K562 (cell line): ENCODE data around the gene CTSL. TPM values are rescaled to one million over a fixed set of nuclear protein-coding genes. Genes with fewer than 3 reads are reported as not detected.

Experiments
- ASH1L ChIP-seq: fragments of 450-650 bp; IDR thresholded peaks from 2 replicates; pipeline ENCODE4 v1.6.1; 2018; ENCODE audit warnings: borderline replicate concordance, mild to moderate bottlenecking, low read depth; ENCODE audit not compliant: partially characterized antibody
- ATF6 ChIP-seq: sonication (generic); formaldehyde crosslinking; IDR thresholded peaks from 2 replicates; pipeline ENCODE4 v1.4.0; 2020; ENCODE audit warnings: mild to moderate bottlenecking, missing genetic modification reagents
- CBFA2T2 ChIP-seq: fragments of 450-650 bp; conservative IDR thresholded peaks from 2 replicates; pipeline ENCODE4 v1.6.1; 2017; ENCODE audit warnings: mild to moderate bottlenecking
- HEY1 ChIP-seq: fragments of 250-450 bp; sonication (Bioruptor Pico); IDR thresholded peaks from 2 replicates; pipeline ENCODE4 v1.5.0; 2020; ENCODE audit warnings: mild to moderate bottlenecking, moderate library complexity, borderline replicate concordance
- HMG20B ChIP-seq: fragments of 250-450 bp; sonication (Bioruptor Pico); IDR thresholded peaks from 2 replicates; pipeline ENCODE4 v1.5.0; 2021; ENCODE audit warnings: mild to moderate bottlenecking
- KAT8 ChIP-seq: fragments of 450-650 bp; IDR thresholded peaks from 2 replicates; pipeline ENCODE4 v1.6.1; 2016; ENCODE audit warnings: low read depth, mild to moderate bottlenecking
- MCM2 ChIP-seq: fragments of 450-650 bp; IDR thresholded peaks from 2 replicates; pipeline ENCODE4 v1.6.1; 2017; ENCODE audit warnings: low read depth, mild to moderate bottlenecking
- MLX ChIP-seq, 2 experiments: fragments of 450-650 bp in 1 of 2; sonication (generic) in 1 of 2; formaldehyde crosslinking; conservative IDR thresholded peaks; 2 replicates each; pipeline versions ENCODE4 v1.4.0 to v1.8.1; 2020 to 2022; ENCODE audit warnings: mild to moderate bottlenecking in 1 of 2, missing genetic modification reagents in 1 of 2
- POLR2AphosphoS2 ChIP-seq: IDR thresholded peaks from 2 replicates; pipeline ENCODE4 v1.6.1; 2012; ENCODE audit warnings: low read length, improper control_type of control experiment
- RBM14 ChIP-seq: fragments of 200-400 bp; formaldehyde crosslinking; IDR thresholded peaks from 2 replicates; pipeline ENCODE4 v1.6.1; 2018; ENCODE audit warnings: low read depth, mild to moderate bottlenecking, low read length, moderate library complexity, borderline replicate concordance; ENCODE audit not compliant: insufficient read depth
- SAFB2 ChIP-seq: fragments of 200-400 bp; formaldehyde crosslinking; IDR thresholded peaks from 2 replicates; pipeline ENCODE4 v1.6.1; 2018; ENCODE audit warnings: borderline replicate concordance, low read length, low read depth, moderate library complexity; ENCODE audit not compliant: severe bottlenecking
- SETDB1 ChIP-seq: IDR thresholded peaks from one replicate; pipeline ENCODE4 v1.6.1; 2012; ENCODE audit warnings: low read length, control low read depth, inconsistent platforms
- THRAP3 ChIP-seq: fragments of 450-650 bp; IDR thresholded peaks from 2 replicates; pipeline ENCODE4 v1.6.1; 2016; ENCODE audit warnings: mild to moderate bottlenecking, inconsistent platforms, borderline replicate concordance
- ZFX ChIP-seq: sonication (generic); formaldehyde crosslinking; IDR thresholded peaks from 2 replicates; pipeline ENCODE4 v1.8.0; 2022; ENCODE audit warnings: mild to moderate bottlenecking, missing genetic modification reagents, moderate library complexity
- ZKSCAN1 ChIP-seq: fragments of 150-350 bp; IDR thresholded peaks from 2 replicates; pipeline ENCODE4 v1.6.1; 2016; ENCODE audit warnings: low read depth, low read length
- ZNF124 ChIP-seq: sonication (generic); formaldehyde crosslinking; IDR thresholded peaks from 2 replicates; pipeline ENCODE4 v1.8.1; 2022; ENCODE audit warnings: missing genetic modification reagents
- ZNF165 ChIP-seq: fragments of 250-450 bp; sonication (Bioruptor Pico); IDR thresholded peaks from 2 replicates; pipeline ENCODE4 v1.4.0; 2020; ENCODE audit warnings: borderline replicate concordance
- ZNF311 ChIP-seq: fragments of 250-450 bp; sonication (Bioruptor Pico); IDR thresholded peaks from 2 replicates; pipeline ENCODE4 v1.4.0; 2020; ENCODE audit warnings: mild to moderate bottlenecking, moderate library complexity
- ZNF444 ChIP-seq: fragments of 250-450 bp; sonication (Bioruptor Pico); IDR thresholded peaks from 2 replicates; pipeline ENCODE4 v1.4.0; 2020; ENCODE audit warnings: mild to moderate bottlenecking, moderate library complexity
- ZNF586 ChIP-seq: fragments of 450-650 bp; formaldehyde crosslinking; conservative IDR thresholded peaks from 2 replicates; pipeline ENCODE4 v1.4.0; 2020; ENCODE audit warnings: mild to moderate bottlenecking, moderate library complexity
- ZNF668 ChIP-seq: fragments of 250-450 bp; sonication (Bioruptor Pico); IDR thresholded peaks from 2 replicates; pipeline ENCODE4 v1.8.0; 2022; ENCODE audit warnings: mild to moderate bottlenecking, inconsistent platforms
- polyA plus RNA-seq, 8 experiments: library from polyadenylated mRNA; depleted of rRNA in 4 of 8; stranded (reverse) in 5 of 8; unstranded in 3 of 8; fragments of >200 nt; fragmentation: Nextera tagmentation in 2 of 8; fragmentation: Illumina TruSeq in 1 of 8; extraction: Ambion mirVana in 2 of 8; extraction: Trizol in 1 of 8; gene quantifications; 2 replicates each; pipeline versions ENCODE4 v1.2.1 to v1.2.3, GENCODE V29; 2011 to 2014; ENCODE audit warnings: inconsistent platforms in 1 of 8, missing spikeins in 1 of 8
- total RNA-seq, 7 experiments: library from RNA; depleted of rRNA in 6 of 7; stranded (reverse); fragments of >200 nt in 6 of 7; fragmentation: Illumina TruSeq in 2 of 7; extraction: Trizol in 2 of 7; gene quantifications; 2 replicates each; pipeline versions ENCODE4 v1.2.1 to v1.2.3, GENCODE V29; 2011 to 2021; ENCODE audit warnings: low replicate concordance in 1 of 7
- TF ChIP-seq, protein P1 (sequence below): sonication (generic); formaldehyde crosslinking; IDR thresholded peaks from 2 replicates; pipeline ENCODE4 v1.8.0; 2022; ENCODE audit warnings: missing genetic modification reagents, mild to moderate bottlenecking, borderline replicate concordance
- TF ChIP-seq, protein P2 (sequence below): sonication (generic); formaldehyde crosslinking; IDR thresholded peaks from 2 replicates; pipeline ENCODE4 v1.8.1; 2023; ENCODE audit warnings: mild to moderate bottlenecking, missing genetic modification reagents

CTSL gene
- total and polyA plus RNA-seq, 9 of the 15 experiments (the other 6 are each of a cell fraction or from before 2014, with no cell fraction given), result 55.9 to 165 (median 93.7) TPM

- TF ChIP-seq RBM14, result no peak
- TF ChIP-seq SETDB1, result no peak
- TF ChIP-seq ZFX, result no peak
- TF ChIP-seq MCM2, result no peak
- no peak for TF ChIP-seq HMG20B (CRISPR knock-in tag)
- no peak for TF ChIP-seq ZNF311 (CRISPR knock-in tag)
- TF ChIP-seq ATF6 (CRISPR knock-in tag), result no peak
- no peak for TF ChIP-seq ZNF444 (CRISPR knock-in tag)
- no peak for TF ChIP-seq HEY1 (CRISPR knock-in tag)
- no peak for TF ChIP-seq ZNF165 (CRISPR knock-in tag)
- TF ChIP-seq, protein P1, sequence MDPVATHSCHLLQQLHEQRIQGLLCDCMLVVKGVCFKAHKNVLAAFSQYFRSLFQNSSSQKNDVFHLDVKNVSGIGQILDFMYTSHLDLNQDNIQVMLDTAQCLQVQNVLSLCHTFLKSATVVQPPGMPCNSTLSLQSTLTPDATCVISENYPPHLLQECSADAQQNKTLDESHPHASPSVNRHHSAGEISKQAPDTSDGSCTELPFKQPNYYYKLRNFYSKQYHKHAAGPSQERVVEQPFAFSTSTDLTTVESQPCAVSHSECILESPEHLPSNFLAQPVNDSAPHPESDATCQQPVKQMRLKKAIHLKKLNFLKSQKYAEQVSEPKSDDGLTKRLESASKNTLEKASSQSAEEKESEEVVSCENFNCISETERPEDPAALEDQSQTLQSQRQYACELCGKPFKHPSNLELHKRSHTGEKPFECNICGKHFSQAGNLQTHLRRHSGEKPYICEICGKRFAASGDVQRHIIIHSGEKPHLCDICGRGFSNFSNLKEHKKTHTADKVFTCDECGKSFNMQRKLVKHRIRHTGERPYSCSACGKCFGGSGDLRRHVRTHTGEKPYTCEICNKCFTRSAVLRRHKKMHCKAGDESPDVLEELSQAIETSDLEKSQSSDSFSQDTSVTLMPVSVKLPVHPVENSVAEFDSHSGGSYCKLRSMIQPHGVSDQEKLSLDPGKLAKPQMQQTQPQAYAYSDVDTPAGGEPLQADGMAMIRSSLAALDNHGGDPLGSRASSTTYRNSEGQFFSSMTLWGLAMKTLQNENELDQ (CRISPR knock-in tag), result no peak
- TF ChIP-seq ZKSCAN1, result no peak
- TF ChIP-seq KAT8, result no peak
- no peak for TF ChIP-seq ZNF586 (CRISPR knock-in tag)
- TF ChIP-seq, protein P2, sequence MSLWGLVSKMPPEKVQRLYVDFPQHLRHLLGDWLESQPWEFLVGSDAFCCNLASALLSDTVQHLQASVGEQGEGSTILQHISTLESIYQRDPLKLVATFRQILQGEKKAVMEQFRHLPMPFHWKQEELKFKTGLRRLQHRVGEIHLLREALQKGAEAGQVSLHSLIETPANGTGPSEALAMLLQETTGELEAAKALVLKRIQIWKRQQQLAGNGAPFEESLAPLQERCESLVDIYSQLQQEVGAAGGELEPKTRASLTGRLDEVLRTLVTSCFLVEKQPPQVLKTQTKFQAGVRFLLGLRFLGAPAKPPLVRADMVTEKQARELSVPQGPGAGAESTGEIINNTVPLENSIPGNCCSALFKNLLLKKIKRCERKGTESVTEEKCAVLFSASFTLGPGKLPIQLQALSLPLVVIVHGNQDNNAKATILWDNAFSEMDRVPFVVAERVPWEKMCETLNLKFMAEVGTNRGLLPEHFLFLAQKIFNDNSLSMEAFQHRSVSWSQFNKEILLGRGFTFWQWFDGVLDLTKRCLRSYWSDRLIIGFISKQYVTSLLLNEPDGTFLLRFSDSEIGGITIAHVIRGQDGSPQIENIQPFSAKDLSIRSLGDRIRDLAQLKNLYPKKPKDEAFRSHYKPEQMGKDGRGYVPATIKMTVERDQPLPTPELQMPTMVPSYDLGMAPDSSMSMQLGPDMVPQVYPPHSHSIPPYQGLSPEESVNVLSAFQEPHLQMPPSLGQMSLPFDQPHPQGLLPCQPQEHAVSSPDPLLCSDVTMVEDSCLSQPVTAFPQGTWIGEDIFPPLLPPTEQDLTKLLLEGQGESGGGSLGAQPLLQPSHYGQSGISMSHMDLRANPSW (CRISPR knock-in tag), result no peak
- TF ChIP-seq THRAP3, result no peak
- no peak for TF ChIP-seq ASH1L
- TF ChIP-seq ZNF668 (CRISPR knock-in tag), result no peak
- no peak for TF ChIP-seq MLX (CRISPR knock-in tag; conservative IDR thresholded peaks at IDR 0.05)
- no peak for TF ChIP-seq SAFB2
- TF ChIP-seq ZNF124 (CRISPR knock-in tag), result no peak
- no peak for TF ChIP-seq POLR2AphosphoS2
- TF ChIP-seq CBFA2T2, result peak; percentile 94
Measured at GRCh38 chr9:87714819-87715218, 11.1 kb upstream of the CTSL start (continued).
